ENCODE data around the gene SHMT1.

- no peak for TF ChIP-seq CTCF (IDR thresholded peaks at IDR 0.05; ENCODE audit: poor library complexity)
- no peak for TF ChIP-seq EZH2 (IDR thresholded peaks at IDR 0.05; ENCODE audit: borderline replicate concordance)
- TF ChIP-seq EZH2phosphoT487 (IDR thresholded peaks at IDR 0.05; ENCODE audit: low read depth, severe bottlenecking, unreplicated experiment) = no peak
Observed at GRCh38 chr17:18321309-18321708, 42.0 kb downstream of the SHMT1 start.

All from hepatocyte (in vitro differentiated cells).